ENCODE measurements around the gene CTIF. TPM values are rescaled to one million over a fixed set of nuclear protein-coding genes. Genes with fewer than 3 reads are reported as not detected.
A peak's percentile ranks its signal among the peaks of the same experiment; 100 is the strongest.

CTIF gene
- total RNA-seq, 3 donors from 2014 or later: 13.2 to 50.3 (median 19.6) TPM

GRCh38 chr18:48663931-48664847 lies 125.4 kb downstream of the CTIF start:
- no peaks in the 10 kb centered on the region for H3K9me3 ChIP-seq
- no peaks in the 10 kb centered on the region for H3K36me3 ChIP-seq (ENCODE audit: low read depth)
- H3K4me1 ChIP-seq (ENCODE audit: low read depth): peaks cover 3% of the 10 kb centered on the region
- H3K4me3 ChIP-seq: no peak overlapping the region
- peak; percentile 85 for TF ChIP-seq CTCF (IDR thresholded peaks at IDR 0.05)
- ATAC-seq (peak; percentile 78), DNase-seq (peak; percentile 69 to 85 (median 79))
- intact Hi-C loops (cut with DNase I, micrococcal nuclease): loop anchor here (5.0 kb wide), 1 partner anchor 187 kb away; no protein-coding TSS in a partner anchor

GRCh38 chr18:48665654-48666053 lies 126.8 kb downstream of the CTIF start:
- peaks cover 3% of the 10 kb centered on the region for H3K4me1 ChIP-seq (ENCODE audit: low read depth)
- intact Hi-C loops (cut with DNase I, micrococcal nuclease): no loop called here
- ATAC-seq: no peak
- no peaks in the 10 kb centered on the region for H3K9me3 ChIP-seq
- H3K4me3 ChIP-seq: no peak overlapping the region
- no peak for DNase-seq
- H3K36me3 ChIP-seq (ENCODE audit: low read depth): no peaks in the 10 kb centered on the region
- no peak for TF ChIP-seq CTCF (IDR thresholded peaks at IDR 0.05)

GRCh38 chr18:48666613-48667012 lies 127.8 kb downstream of the CTIF start:
- Histone ChIP-seq H3K9me3 (no peaks in the 10 kb centered on the region), H3K36me3 (ENCODE audit: low read depth) (no peaks in the 10 kb centered on the region), H3K4me3 (no peak overlapping the region), H3K4me1 (ENCODE audit: low read depth) (peaks cover 3% of the 10 kb centered on the region)
- TF ChIP-seq CTCF (IDR thresholded peaks at IDR 0.05): no peak
- intact Hi-C loops (cut with DNase I, micrococcal nuclease): no loop called here
- DNase-seq: no peak
- no peak for ATAC-seq

- peaks cover 3% of the 10 kb centered on the region for H3K4me1 ChIP-seq (ENCODE audit: low read depth)
- no peaks in the 10 kb centered on the region for H3K9me3 ChIP-seq
- H3K36me3 ChIP-seq (ENCODE audit: low read depth): no peaks in the 10 kb centered on the region
- no peak overlapping the region for H3K4me3 ChIP-seq
- DNase-seq: no peak
- TF ChIP-seq CTCF (IDR thresholded peaks at IDR 0.05): no peak
- intact Hi-C loops (cut with DNase I, micrococcal nuclease): no loop called here
- peak; percentile 62 for ATAC-seq
Observed at GRCh38 chr18:48667276-48668254, 128.7 kb downstream of the CTIF start.

- Histone ChIP-seq H3K36me3 (ENCODE audit: low read depth) (no peaks in the 10 kb centered on the region), H3K4me1 (ENCODE audit: low read depth) (peaks cover 3% of the 10 kb centered on the region), H3K4me3 (no peak overlapping the region), H3K9me3 (no peaks in the 10 kb centered on the region)
- ATAC-seq (no peak), DNase-seq (no peak)
- intact Hi-C loops (cut with DNase I, micrococcal nuclease): no loop called here
- TF ChIP-seq CTCF (IDR thresholded peaks at IDR 0.05): no peak
Observed at GRCh38 chr18:48668466-48669179, 129.8 kb downstream of the CTIF start.

All from mucosa of descending colon (tissue), 3 donors.